PC-3 (cell line): Measurements from ENCODE around the gene ROPN1L. TPM values are rescaled to one million over a fixed set of nuclear protein-coding genes. Genes with fewer than 3 reads are reported as not detected.

Experiments
- ATAC-seq: fragments of 200-7000 bp; cut with Tn5 transposase; 2 replicates; pipeline ENCODE4 v1.9.1; 2020; ENCODE audit warnings: mild to moderate bottlenecking, moderate library complexity
- BruUV-seq: library from RNA; stranded (reverse); fragments of 400-500 nt; replicated peaks from 2 replicates; lab custom pipeline; 2021; lab: Mats Ljungman, UMichigan
- CTCF ChIA-PET: fragments of 300-600 bp; sonication (Branson Sonifier 250); formaldehyde crosslinking; loops from one replicate; lab custom pipeline; 2022; ENCODE audit warnings: antibody characterized with exemption; lab: Charles Lee
- POLR2A ChIA-PET: fragments of 300-600 bp; sonication (Branson Sonifier 250); formaldehyde crosslinking; loops from one replicate; lab custom pipeline; 2022; ENCODE audit warnings: antibody characterized with exemption; ENCODE audit not compliant: unreplicated experiment; lab: Charles Lee
- DNase-seq: peaks from one replicate; pipeline ENCODE4 v3.0.0-alpha.2; 2015
- H2AFZ ChIP-seq: fragments of 300-600 bp; sonication (generic); 2 replicates; pipeline ENCODE4 v1.6.0; 2016; ENCODE audit warnings: antibody characterized with exemption, low read length
- H3F3A ChIP-seq: fragments of 300-600 bp; sonication (generic); one replicate; pipeline ENCODE4 v1.6.0; 2017; ENCODE audit warnings: antibody characterized with exemption, low read length, control low read depth, mild to moderate bottlenecking; ENCODE audit not compliant: unreplicated experiment
- H3K27ac ChIP-seq: fragments of 300-600 bp; sonication (generic); 2 replicates; pipeline ENCODE4 v1.5.1; 2016; ENCODE audit warnings: mild to moderate bottlenecking, low read length
- H3K27me3 ChIP-seq: fragments of 300-600 bp; sonication (generic); 2 replicates; pipeline ENCODE4 v1.6.1; 2016; ENCODE audit warnings: low read length, mixed read lengths
- H3K36me3 ChIP-seq: fragments of 300-600 bp; sonication (generic); 2 replicates; pipeline ENCODE4 v1.6.1; 2016; ENCODE audit warnings: low read depth, mixed run types, low read length, mixed read lengths
- H3K4me1 ChIP-seq: fragments of 300-600 bp; sonication (generic); 2 replicates; pipeline ENCODE4 v1.5.1; 2016; ENCODE audit warnings: low read length; ENCODE audit not compliant: insufficient read depth
- H3K4me2 ChIP-seq: fragments of 300-600 bp; sonication (generic); 2 replicates; pipeline ENCODE4 v1.6.0; 2016; ENCODE audit warnings: low read length
- H3K4me3 ChIP-seq: fragments of 300-600 bp; sonication (generic); 2 replicates; pipeline ENCODE4 v1.5.1; 2016; ENCODE audit warnings: mild to moderate bottlenecking, low read length, mixed read lengths
- H3K79me2 ChIP-seq: fragments of 300-600 bp; sonication (generic); 2 replicates; pipeline ENCODE4 v1.6.1; 2017; ENCODE audit warnings: low read length, mixed read lengths
- H3K9ac ChIP-seq: fragments of 300-600 bp; sonication (generic); 2 replicates; pipeline ENCODE4 v1.6.0; 2016; ENCODE audit warnings: mild to moderate bottlenecking, low read length
- H3K9me2 ChIP-seq: fragments of 300-600 bp; sonication (generic); replicated peaks from 2 replicates; pipeline ENCODE4 v1.6.1; 2016; ENCODE audit warnings: mixed run types, low read length, mixed read lengths
- H3K9me3 ChIP-seq: fragments of 300-600 bp; sonication (generic); 2 replicates; pipeline ENCODE4 v1.6.1; 2016; ENCODE audit warnings: low read length, mixed read lengths
- H4K20me1 ChIP-seq: fragments of 300-600 bp; sonication (generic); 2 replicates; pipeline ENCODE4 v1.6.1; 2016; ENCODE audit warnings: low read length, mixed read lengths
- EZH2 ChIP-seq: fragments of 300-600 bp; sonication (generic); IDR thresholded peaks from one replicate; pipeline ENCODE4 v1.6.1; 2017; ENCODE audit warnings: antibody characterized with exemption, mild to moderate bottlenecking, low read length; ENCODE audit not compliant: unreplicated experiment
- EZH2phosphoT487 ChIP-seq: fragments of 300-600 bp; sonication (generic); IDR thresholded peaks from 2 replicates; pipeline ENCODE4 v1.6.1; 2018; ENCODE audit warnings: mild to moderate bottlenecking, antibody characterized with exemption, low read length, borderline replicate concordance
- intact Hi-C: fragments of 100-400 bp; cut with micrococcal nuclease; formaldehyde crosslinking; loops from 2 replicates; pipeline ENCODE4 v1.9.0; 2023
- total RNA-seq: library from RNA; depleted of rRNA; stranded (reverse); fragments of >200 nt; gene quantifications from 2 replicates; pipeline ENCODE4 v1.2.3, GENCODE V29; 2014
- TF ChIP-seq, protein P1 (sequence below): fragments of 300-600 bp; sonication (generic); conservative IDR thresholded peaks from 2 replicates; pipeline ENCODE4 v1.5.1; 2017; ENCODE audit warnings: antibody characterized with exemption, low read depth, mild to moderate bottlenecking, low read length

ROPN1L gene
- total RNA-seq, 1 experiment from 2014 or later, result 0.95 TPM

- Histone ChIP-seq H3K27ac (no peak overlapping the region), H3K4me1 (peaks cover 15% of the 10 kb centered on the region), H3K4me3 (peak overlapping the region; percentile 69), H3K36me3 (peaks cover 9% of the 10 kb centered on the region; the same call in 1 of the 2 replicates), H4K20me1 (no peaks in the 10 kb centered on the region), H3K79me2 (no peaks in the 10 kb centered on the region), H3K9me3 (no peaks in the 10 kb centered on the region), H2AFZ (peak overlapping the region; percentile 82), H3K27me3 (no peaks in the 10 kb centered on the region), H3F3A (peaks cover 15% of the 10 kb centered on the region), H3K9ac (peak overlapping the region; percentile 12; the same call in 1 of the 2 replicates), H3K4me2 (peak overlapping the region; percentile 89), H3K9me2 (no peaks in the 10 kb centered on the region)
- TSS peak; percentile 21 for BruUV-seq
- TF ChIP-seq EZH2phosphoT487 (no peak), EZH2 (no peak)
- peak; percentile 56 for ATAC-seq
- POLR2A ChIA-PET, result interaction anchor here (0.5 to 0.6 kb wide), 2 partner anchors 91 to 134 kb away, joined by 3 to 9 read pairs; no protein-coding TSS in a partner anchor
- DNase-seq, result peak; percentile 83
- CTCF ChIA-PET, result interaction anchor here (0.6 to 1.1 kb wide), 4 partner anchors 10 to 610 kb away, joined by 3 to 5 read pairs (median 4); no protein-coding TSS in a partner anchor
- intact Hi-C loops, result no loop called here
Observed at GRCh38 chr5:10442576-10442975, 897 bp downstream of the ROPN1L start.

DNA sequence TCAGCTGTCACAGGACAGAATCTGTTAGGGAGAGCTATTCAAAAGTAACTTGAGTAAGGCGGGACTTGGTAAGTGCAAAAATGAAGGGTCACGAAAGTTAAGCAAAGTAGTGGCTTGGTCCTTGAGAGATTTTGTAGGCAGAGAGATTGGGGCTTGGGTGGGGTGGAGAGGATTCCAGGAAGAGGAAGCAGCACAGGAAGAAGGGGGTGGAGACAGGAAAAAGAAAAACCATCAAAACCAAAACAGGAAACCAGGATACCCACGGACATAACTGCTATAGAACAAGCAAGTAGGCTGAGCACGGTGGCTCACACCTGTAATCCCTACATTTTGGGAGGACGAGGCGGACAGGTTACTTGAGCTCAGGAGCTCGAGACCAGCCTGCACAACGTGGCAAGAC is 3.7 kb downstream of the ROPN1L start:
- Histone ChIP-seq H3K4me1 (peaks cover 15% of the 10 kb centered on the region), H4K20me1 (no peaks in the 10 kb centered on the region), H3K27me3 (no peaks in the 10 kb centered on the region), H3K36me3 (no peaks in the 10 kb centered on the region), H3K4me2 (no peak overlapping the region), H3K79me2 (no peaks in the 10 kb centered on the region), H3K9me2 (no peaks in the 10 kb centered on the region), H3K9ac (no peak overlapping the region), H3K9me3 (no peaks in the 10 kb centered on the region), H3F3A (no peaks in the 10 kb centered on the region), H2AFZ (no peak overlapping the region), H3K4me3 (no peak overlapping the region), H3K27ac (no peak overlapping the region)
- DNase-seq (no peak), ATAC-seq (no peak)
- CTCF ChIA-PET, result no interaction called here
- no TSS peak for BruUV-seq
- TF ChIP-seq EZH2phosphoT487, result no peak
- TF ChIP-seq, protein P1, sequence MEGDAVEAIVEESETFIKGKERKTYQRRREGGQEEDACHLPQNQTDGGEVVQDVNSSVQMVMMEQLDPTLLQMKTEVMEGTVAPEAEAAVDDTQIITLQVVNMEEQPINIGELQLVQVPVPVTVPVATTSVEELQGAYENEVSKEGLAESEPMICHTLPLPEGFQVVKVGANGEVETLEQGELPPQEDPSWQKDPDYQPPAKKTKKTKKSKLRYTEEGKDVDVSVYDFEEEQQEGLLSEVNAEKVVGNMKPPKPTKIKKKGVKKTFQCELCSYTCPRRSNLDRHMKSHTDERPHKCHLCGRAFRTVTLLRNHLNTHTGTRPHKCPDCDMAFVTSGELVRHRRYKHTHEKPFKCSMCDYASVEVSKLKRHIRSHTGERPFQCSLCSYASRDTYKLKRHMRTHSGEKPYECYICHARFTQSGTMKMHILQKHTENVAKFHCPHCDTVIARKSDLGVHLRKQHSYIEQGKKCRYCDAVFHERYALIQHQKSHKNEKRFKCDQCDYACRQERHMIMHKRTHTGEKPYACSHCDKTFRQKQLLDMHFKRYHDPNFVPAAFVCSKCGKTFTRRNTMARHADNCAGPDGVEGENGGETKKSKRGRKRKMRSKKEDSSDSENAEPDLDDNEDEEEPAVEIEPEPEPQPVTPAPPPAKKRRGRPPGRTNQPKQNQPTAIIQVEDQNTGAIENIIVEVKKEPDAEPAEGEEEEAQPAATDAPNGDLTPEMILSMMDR, result no peak
- TF ChIP-seq EZH2, result no peak
- POLR2A ChIA-PET, result no interaction called here
- intact Hi-C loops, result no loop called here

DNA sequence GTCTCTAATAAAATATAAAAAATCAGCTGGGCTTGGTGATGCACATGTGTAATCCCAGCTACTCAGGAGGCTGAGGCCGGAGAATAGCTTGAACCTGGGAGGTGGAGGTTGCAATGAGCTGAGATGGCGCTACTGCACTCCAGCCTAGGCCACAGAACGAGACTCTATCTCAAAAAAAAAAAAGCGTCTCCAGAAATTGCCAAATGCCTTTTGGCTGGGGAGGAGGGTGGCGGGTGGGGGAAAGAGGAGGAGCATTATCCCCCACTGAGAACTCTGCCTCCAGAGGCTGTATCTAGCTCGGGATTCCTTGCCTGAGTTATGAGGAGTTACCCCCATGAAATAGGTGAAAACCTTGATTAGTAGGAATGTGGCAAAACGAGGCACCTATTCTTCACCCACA is 4.8 kb downstream of the ROPN1L start:
- H3K79me2 ChIP-seq, result no peaks in the 10 kb centered on the region
- intact Hi-C loops, result no loop called here
- no peaks in the 10 kb centered on the region for H3K36me3 ChIP-seq
- no peaks in the 10 kb centered on the region for H3K9me2 ChIP-seq
- no peaks in the 10 kb centered on the region for H3F3A ChIP-seq
- no peak overlapping the region for H3K27ac ChIP-seq
- no peaks in the 10 kb centered on the region for H3K9me3 ChIP-seq
- no peak overlapping the region for H2AFZ ChIP-seq
- no peak overlapping the region for H3K4me3 ChIP-seq
- TF ChIP-seq EZH2, result no peak
- H3K9ac ChIP-seq, result no peak overlapping the region
- ATAC-seq, result no peak
- DNase-seq, result no peak
- H4K20me1 ChIP-seq, result no peaks in the 10 kb centered on the region
- BruUV-seq, result no TSS peak
- no peaks in the 10 kb centered on the region for H3K27me3 ChIP-seq
- H3K4me2 ChIP-seq, result no peak overlapping the region
- POLR2A ChIA-PET, result no interaction called here
- H3K4me1 ChIP-seq, result peaks cover 11% of the 10 kb centered on the region
- CTCF ChIA-PET, result no interaction called here
